HTERT RPE-1 (cell line): ENCODE data around the gene TBXAS1.
"Not testable (repeated sequence)": the region's sequence is repeated elsewhere in the genome, so short reads cannot be mapped to it uniquely, and the experiment has no call there.

Experiments
- in situ Hi-C: fragments of 300-500 bp; cut with MboI; formaldehyde crosslinking; loops from 4 replicates; pipeline ENCODE4 v1.14.3; 2020; ENCODE audit warnings: low sequenced_read_pairs

The TBXAS1 gene

GRCh38 chr7:139913021-139913844, 84.2 kb downstream of the TBXAS1 start:
- in situ Hi-C loops, result no loop called here

GRCh38 chr7:139913845-139914135, 84.7 kb downstream of the TBXAS1 start:
- in situ Hi-C loops, result no loop called here

GRCh38 chr7:139914306-139915267, 85.5 kb downstream of the TBXAS1 start:
- in situ Hi-C loops, result no loop called here

DNA sequence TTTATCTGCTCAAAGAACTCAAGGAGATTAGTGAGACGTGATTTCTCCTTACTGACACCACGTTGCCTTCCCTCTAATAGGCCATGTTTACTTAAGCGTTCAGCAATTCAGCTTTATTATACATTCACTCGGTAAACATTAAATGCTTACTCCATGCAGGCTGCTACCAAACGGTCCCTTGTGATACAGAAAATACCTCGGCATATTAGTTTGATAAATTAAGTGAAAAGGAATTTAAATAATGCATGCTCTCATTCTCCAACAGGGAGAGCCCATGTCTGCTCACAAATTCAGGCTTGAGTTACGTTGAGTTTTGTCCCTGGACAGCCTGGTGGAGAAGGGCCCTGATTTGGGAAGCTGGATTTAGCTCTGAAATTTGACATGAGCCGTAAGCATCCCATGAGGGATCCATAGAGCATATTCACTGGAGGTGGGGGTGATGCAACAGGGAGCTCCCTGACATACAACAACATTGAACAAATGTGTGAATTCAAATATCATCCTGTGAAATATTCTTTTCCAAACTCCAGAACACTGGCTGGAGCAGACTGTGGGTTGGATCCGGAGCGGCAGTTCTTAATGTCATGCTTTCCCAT, 86.3 kb downstream of the TBXAS1 start:
- in situ Hi-C loops, result no loop called here

GRCh38 chr7:139915864-139916716, 87.0 kb downstream of the TBXAS1 start:
- in situ Hi-C loops, result no loop called here

DNA sequence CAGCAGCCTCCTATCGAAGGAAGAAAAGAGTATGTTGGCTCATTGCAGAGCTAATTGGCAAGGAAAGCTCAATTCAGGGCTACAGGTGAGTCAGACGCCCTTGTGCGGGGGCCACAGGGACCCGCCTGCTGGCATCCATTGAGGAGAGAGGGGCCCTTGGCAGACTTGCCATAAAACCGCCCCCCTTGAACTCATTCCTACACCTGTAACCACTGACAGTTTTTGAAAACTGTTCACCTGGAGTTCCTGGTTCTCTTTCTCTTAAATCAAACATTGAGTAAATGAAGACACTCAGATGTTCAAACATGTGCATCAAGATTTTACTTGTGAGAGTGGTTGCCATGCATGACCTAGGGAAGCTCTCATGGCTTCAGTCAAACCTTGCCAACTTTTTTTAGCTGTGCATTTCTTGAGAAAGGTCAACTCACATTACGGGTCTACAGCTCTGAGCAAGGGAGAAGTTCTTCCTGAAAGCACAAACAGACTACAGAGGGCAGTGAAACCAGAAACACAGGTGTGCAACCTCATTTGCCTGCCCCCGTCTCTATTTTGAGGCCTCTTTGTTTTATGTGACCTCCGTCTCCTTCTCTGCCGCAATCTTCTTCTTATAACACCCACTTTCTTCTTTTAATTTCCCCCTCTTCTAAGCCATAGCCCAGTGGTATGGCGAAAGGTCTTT, 87.8 kb downstream of the TBXAS1 start:
- in situ Hi-C loops, result no loop called here

DNA sequence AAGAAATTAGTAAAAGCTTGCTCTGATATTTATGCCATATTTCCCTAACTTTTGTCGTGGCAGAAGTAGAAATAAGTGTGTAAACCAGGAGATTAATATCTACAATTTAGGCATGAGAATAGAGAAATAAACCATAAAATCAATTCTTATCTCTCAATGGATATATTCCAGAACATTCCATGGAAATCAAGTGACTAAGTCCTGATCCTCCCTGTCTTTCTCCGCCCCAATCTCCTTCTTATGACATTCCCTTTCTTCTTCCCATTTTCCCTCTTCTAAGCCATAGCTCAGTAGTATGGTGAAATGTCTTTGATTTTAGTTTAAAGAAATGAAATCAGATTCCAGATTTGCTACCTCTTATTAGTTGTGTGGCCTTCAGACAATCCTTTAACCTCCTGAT, 88.8 kb downstream of the TBXAS1 start:
- in situ Hi-C loops, result no loop called here

GRCh38 chr7:139918480-139918879, 89.4 kb downstream of the TBXAS1 start:
- in situ Hi-C loops, result no loop called here

DNA sequence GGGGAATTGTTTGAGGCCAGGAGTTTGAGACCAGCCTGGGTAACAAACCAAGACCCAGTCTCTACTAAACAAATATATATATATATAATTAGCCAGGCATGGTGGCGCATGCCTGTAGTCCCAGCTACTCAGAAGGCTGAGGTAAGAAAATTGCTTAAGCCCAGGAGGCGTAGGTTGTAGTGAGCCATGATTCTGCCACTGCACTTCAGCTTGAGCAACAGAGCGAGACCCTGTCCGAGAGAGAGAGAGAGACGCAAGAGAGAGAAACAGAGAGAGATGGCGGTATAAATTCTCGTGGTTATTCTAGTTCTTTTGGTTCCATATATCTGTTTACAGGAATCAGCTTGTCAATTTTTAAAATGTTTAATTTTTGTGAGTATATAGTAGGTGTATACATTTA, 94.0 kb downstream of the TBXAS1 start:
- in situ Hi-C loops, result no loop called here

DNA sequence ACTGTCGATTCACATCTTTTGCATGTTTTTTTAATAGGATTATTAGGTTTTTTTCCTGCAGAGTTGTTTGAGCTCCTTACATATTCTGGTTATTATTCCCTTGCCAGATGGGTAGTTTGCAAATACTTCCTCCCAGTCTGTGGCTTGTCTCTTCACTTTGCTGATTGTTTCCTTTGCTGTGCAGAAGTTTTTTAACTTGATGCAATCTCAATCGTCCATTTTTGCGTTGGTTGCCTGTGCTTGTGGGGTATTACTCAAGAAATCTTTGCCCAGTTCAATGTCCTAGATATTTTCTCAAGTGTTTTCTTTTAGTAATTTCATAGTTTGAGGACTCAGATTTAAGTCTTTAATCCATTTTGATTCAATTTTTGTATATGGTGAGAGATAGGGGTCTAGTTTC, 95.4 kb downstream of the TBXAS1 start:
- in situ Hi-C loops, result no loop called here

DNA sequence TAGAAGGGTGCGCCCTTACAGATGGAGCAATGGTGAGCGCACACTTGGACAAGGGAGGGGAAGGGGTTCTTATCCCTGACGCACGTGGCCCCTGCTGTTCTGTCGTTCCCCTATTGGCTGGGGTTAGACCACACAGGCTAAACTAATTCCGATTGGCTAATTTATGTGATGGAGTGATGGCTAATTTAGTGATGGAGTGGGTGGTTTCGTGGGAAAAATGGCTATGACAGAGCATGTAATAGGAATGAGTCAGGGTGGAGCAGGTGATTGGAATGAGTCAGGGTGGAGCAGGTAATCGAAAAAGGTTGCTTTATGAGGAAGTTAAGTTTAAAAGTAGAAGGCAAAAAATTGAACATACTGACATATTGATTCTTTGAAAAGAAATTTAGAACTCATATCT, 100.2 kb downstream of the TBXAS1 start:
- in situ Hi-C loops, result not testable (repeated sequence)

- in situ Hi-C loops, result no loop called here
Measured at GRCh38 chr7:139930286-139930965, 101.4 kb downstream of the TBXAS1 start.

DNA sequence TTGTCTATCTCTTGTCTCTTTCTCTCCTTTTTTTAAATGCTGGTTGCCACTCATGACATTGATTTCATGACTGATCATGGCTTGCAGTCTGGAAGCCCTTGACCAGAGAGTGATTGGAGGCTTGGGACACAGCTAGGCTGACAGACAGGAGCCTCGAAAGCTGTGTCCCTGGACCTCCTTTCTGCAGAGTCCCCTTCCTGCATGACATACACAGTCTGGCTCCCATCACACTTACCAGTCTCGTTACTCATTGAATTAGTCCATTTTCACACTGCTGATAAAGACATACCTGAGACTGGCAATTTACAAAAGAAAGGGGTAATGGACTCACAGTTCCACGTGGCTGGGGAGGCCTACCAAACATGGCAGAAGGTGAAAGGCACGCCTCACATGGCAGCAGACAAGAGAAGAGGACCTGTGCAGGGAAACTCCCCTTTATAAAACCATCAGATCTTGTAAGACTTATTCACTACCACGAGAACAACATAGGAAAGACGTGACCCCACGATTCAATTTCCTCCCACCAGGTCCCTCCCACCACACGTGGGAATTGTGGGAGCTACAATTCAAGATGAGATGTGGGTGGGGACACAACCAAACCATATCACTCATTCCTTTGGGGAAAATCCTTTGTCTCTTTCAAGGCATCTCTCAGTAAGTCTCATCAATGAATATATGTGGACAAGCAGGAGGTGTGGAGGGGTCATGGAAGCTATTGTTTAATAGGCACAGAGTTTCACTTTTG, 102.3 kb downstream of the TBXAS1 start:
- in situ Hi-C loops, result no loop called here

GRCh38 chr7:139932531-139932930, 103.5 kb downstream of the TBXAS1 start:
- in situ Hi-C loops, result no loop called here

DNA sequence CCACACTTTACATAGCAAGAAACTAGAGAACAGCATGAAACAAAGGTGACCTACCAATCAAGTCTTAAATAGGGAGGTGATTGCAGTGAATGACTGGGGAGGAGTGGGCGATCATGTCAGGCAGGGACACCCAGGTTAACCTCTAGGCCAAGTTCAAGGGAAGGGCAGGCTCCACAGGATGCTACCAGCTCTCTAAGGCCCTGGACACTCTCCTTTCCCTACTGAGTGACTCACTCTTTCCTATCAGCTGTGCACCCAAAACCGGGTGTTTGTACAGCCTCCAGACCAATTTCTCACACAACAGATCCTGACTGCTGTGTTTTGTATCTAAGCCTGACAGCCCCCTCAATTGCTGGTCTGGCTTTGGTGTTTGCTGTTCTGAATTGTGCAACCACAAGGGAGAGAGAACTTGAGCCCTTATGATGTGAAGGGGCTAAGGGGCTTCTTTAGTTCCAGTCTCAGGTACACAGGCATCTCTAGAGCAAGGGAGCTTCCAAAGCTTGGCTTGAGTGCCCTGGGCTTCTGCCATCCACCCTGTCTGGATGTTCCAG, 107.8 kb downstream of the TBXAS1 start:
- in situ Hi-C loops, result no loop called here

GRCh38 chr7:139937715-139938114, 108.7 kb downstream of the TBXAS1 start:
- in situ Hi-C loops, result no loop called here

DNA sequence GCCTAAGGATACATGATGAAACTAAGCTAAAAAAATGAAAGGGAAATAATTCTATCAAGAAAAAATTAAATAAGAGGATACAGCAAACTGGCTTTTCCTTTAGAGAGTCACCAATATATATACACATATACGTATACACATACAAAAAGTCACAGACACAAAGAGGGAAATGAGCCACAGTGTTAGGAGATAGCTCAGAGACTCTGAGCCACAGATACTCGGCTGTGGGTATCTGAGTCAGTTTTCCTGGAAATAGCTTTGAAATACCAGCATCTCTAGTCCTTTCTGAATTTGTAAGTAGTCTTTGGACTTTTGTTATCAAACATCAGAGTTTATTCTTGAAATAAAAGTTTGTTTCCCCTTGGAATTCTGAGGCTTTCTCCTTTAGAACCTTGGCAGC, 111.8 kb downstream of the TBXAS1 start:
- in situ Hi-C loops, result no loop called here

- in situ Hi-C loops, result no loop called here
Measured at GRCh38 chr7:139941421-139941820, 112.4 kb downstream of the TBXAS1 start.

GRCh38 chr7:139941866-139942265, 112.8 kb downstream of the TBXAS1 start:
- in situ Hi-C loops, result no loop called here
